Transverse colon (tissue), 4 donors: ENCODE data around the gene GRM7. TPM values are rescaled to one million over a fixed set of nuclear protein-coding genes. Genes with fewer than 3 reads are reported as not detected.

Experiments
- DNase-seq: peaks from one replicate; pipeline ENCODE4 v3.0.0-alpha.2; 2019
- H3K27ac ChIP-seq, 4 donors: fragments of 200-600 bp; sonication (generic); 2 replicates each; pipeline ENCODE4 v1.5.1; 2016 to 2018; ENCODE audit warnings: inconsistent platforms in 4 of 4
- H3K27me3 ChIP-seq: fragments of 200-600 bp; sonication (generic); 2 replicates; pipeline ENCODE4 v1.5.1; 2017; ENCODE audit warnings: inconsistent platforms
- H3K36me3 ChIP-seq, 4 donors: fragments of 200-600 bp; sonication (generic); 2 replicates each; pipeline ENCODE4 v1.5.1; 2017 to 2019; ENCODE audit warnings: inconsistent platforms in 4 of 4
- H3K4me1 ChIP-seq, 4 donors: fragments of 200-600 bp; sonication (generic); 2 replicates each; pipeline ENCODE4 v1.5.1; 2017 to 2020; ENCODE audit warnings: inconsistent platforms in 4 of 4
- H3K4me3 ChIP-seq, 4 donors: fragments of 200-600 bp; sonication (generic); 1 replicate in 1 of 4; 2 replicates in 3 of 4; pipeline versions ENCODE4 v1.5.1 to v1.6.1; 2017 to 2019; ENCODE audit warnings: inconsistent platforms in 4 of 4
- H3K9me3 ChIP-seq, 2 donors: fragments of 200-600 bp; sonication (generic); 2 replicates each; pipeline ENCODE4 v1.5.1; 2017 to 2019; ENCODE audit warnings: inconsistent platforms in 2 of 2
- CTCF ChIP-seq, 5 experiments: fragments of 200-600 bp in 3 of 5; fragments of 450-650 bp in 2 of 5; sonication (generic) in 3 of 5; IDR thresholded peaks; 1 replicate in 2 of 5; 2 replicates in 3 of 5; pipeline ENCODE4 v1.5.1; 2016 to 2017; ENCODE audit warnings: antibody characterized with exemption in 5 of 5, inconsistent platforms in 3 of 5, mild to moderate bottlenecking in 2 of 5, moderate library complexity in 1 of 5
- EP300 ChIP-seq: sonication (generic); formaldehyde crosslinking; IDR thresholded peaks from one replicate; pipeline ENCODE4 v1.6.1; 2017; ENCODE audit warnings: antibody characterized with exemption, low read depth
- POLR2A ChIP-seq: fragments of 450-650 bp; IDR thresholded peaks from one replicate; pipeline ENCODE4 v1.6.1; 2016; ENCODE audit warnings: antibody characterized with exemption, mild to moderate bottlenecking, moderate library complexity
- POLR2AphosphoS5 ChIP-seq, 3 donors: sonication (generic); formaldehyde crosslinking; IDR thresholded peaks; one replicate each; pipeline ENCODE4 v1.6.1; 2016; ENCODE audit warnings: antibody characterized with exemption in 3 of 3
- WGBS, 2 donors: methylation state at CpG; one replicate each; pipeline ENCODE4 v1.1.5; 2018; ENCODE audit warnings: low coverage in 1 of 2; 5-methylcytosine and 5-hydroxymethylcytosine counted together
- in situ Hi-C, 4 donors: fragments of 200-750 bp; cut with MboI; loops; one replicate each; pipeline versions ENCODE4 v1.15.0 to v1.15.1; 2017; ENCODE audit warnings: low sequenced_read_pairs in 3 of 4, low pct_ligation_motif_present in 1 of 4, low pct_unique_long_range_greater_than_20kb in 1 of 4
- intact Hi-C: fragments of 100-400 bp; cut with DNase I; formaldehyde crosslinking; loops from one replicate; pipeline ENCODE4 v1.15.1; 2023; ENCODE audit warnings: low total_unique reads
- total RNA-seq, 4 donors: library from RNA; depleted of rRNA; stranded (reverse); fragments of >200 nt; gene quantifications; one replicate each; pipeline ENCODE4 v1.1.0, GENCODE V29; 2016

Gene GRM7
- total RNA-seq, 4 donors from 2014 or later, result 0.14 to 0.20 (median 0.16) TPM; not detected in 1

- Histone ChIP-seq H3K36me3 (no peaks in the 10 kb centered on the region), H3K27ac (no peak overlapping the region), H3K27me3 (no peaks in the 10 kb centered on the region), H3K9me3 (no peaks in the 10 kb centered on the region), H3K4me3 (no peak overlapping the region), H3K4me1 (no peaks in the 10 kb centered on the region)
- no peak for DNase-seq
- intact Hi-C loops (no loop called here), in situ Hi-C loops (no loop called here)
- WGBS, 2 donors, result 52 to 78% methylated on average over 1 of the region's 1 CpG
- no peak for TF ChIP-seq CTCF (IDR thresholded peaks at IDR 0.05)
These were observed 891.1 kb downstream of the GRM7 start for GRCh38 chr3:7752005-7752404.

- H3K9me3 ChIP-seq, result no peaks in the 10 kb centered on the region
- no peaks in the 10 kb centered on the region for H3K4me1 ChIP-seq
- DNase-seq, result no peak
- intact Hi-C loops, result no loop called here
- no peak overlapping the region for H3K27ac ChIP-seq
- no peak overlapping the region for H3K4me3 ChIP-seq
- in situ Hi-C loops, result no loop called here
- TF ChIP-seq CTCF (IDR thresholded peaks at IDR 0.05), result no peak
- no peak for TF ChIP-seq EP300
- no peak for TF ChIP-seq POLR2AphosphoS5 (IDR thresholded peaks at IDR 0.05)
- no peak for TF ChIP-seq POLR2A
- WGBS, 2 donors, result 60 to 65% methylated on average over 3 to 4 of the region's 4 CpGs
- H3K27me3 ChIP-seq, result no peaks in the 10 kb centered on the region
- H3K36me3 ChIP-seq, result no peaks in the 10 kb centered on the region
These were observed 893.9 kb downstream of the GRM7 start for GRCh38 chr3:7754653-7755441.

- intact Hi-C loops, result no loop called here
- in situ Hi-C loops, result no loop called here
- Histone ChIP-seq H3K27me3 (no peaks in the 10 kb centered on the region), H3K4me3 (no peak overlapping the region), H3K27ac (no peak overlapping the region), H3K4me1 (no peaks in the 10 kb centered on the region), H3K9me3 (no peaks in the 10 kb centered on the region), H3K36me3 (no peaks in the 10 kb centered on the region)
- no peak for TF ChIP-seq EP300
- TF ChIP-seq POLR2AphosphoS5 (IDR thresholded peaks at IDR 0.05), result no peak
- no peak for TF ChIP-seq POLR2A
- no peak for TF ChIP-seq CTCF (IDR thresholded peaks at IDR 0.05)
- no peak for DNase-seq
- WGBS, 2 donors, result 81 to 88% methylated on average over 7 of the region's 7 CpGs
These were observed 898.7 kb downstream of the GRM7 start for GRCh38 chr3:7759630-7760029.

GRCh38 chr3:7760718-7761117 is 899.8 kb downstream of the GRM7 start:
- Histone ChIP-seq H3K36me3 (no peaks in the 10 kb centered on the region), H3K9me3 (no peaks in the 10 kb centered on the region), H3K27me3 (no peaks in the 10 kb centered on the region), H3K27ac (no peak overlapping the region), H3K4me3 (no peak overlapping the region), H3K4me1 (no peaks in the 10 kb centered on the region)
- intact Hi-C loops (no loop called here), in situ Hi-C loops (no loop called here)
- DNase-seq, result no peak
- no peak for TF ChIP-seq POLR2AphosphoS5 (IDR thresholded peaks at IDR 0.05)

- in situ Hi-C loops, result no loop called here
- H3K36me3 ChIP-seq, result no peaks in the 10 kb centered on the region
- WGBS, 2 donors, result 76 to 95% methylated on average over 2 of the region's 2 CpGs
- DNase-seq, result no peak
- H3K9me3 ChIP-seq, result no peaks in the 10 kb centered on the region
- H3K4me3 ChIP-seq, result no peak overlapping the region
- intact Hi-C loops, result no loop called here
- no peaks in the 10 kb centered on the region for H3K4me1 ChIP-seq
- TF ChIP-seq EP300 (no peak), POLR2A (no peak), CTCF (IDR thresholded peaks at IDR 0.05) (no peak), POLR2AphosphoS5 (IDR thresholded peaks at IDR 0.05) (no peak)
- H3K27ac ChIP-seq, result no peak overlapping the region
- no peaks in the 10 kb centered on the region for H3K27me3 ChIP-seq
These were observed 903.2 kb downstream of the GRM7 start for GRCh38 chr3:7764115-7764514.
